Left colon (tissue), 2 donors: Measurements from ENCODE around the gene MYH15. TPM values are rescaled to one million over a fixed set of nuclear protein-coding genes. Genes with fewer than 3 reads are reported as not detected.

Source experiments
- ATAC-seq: fragments of 200-7000 bp; cut with Tn5 transposase; one replicate; pipeline ENCODE4 v1.9.1; 2020; ENCODE audit warnings: mild to moderate bottlenecking, moderate library complexity
- DNase-seq, 2 donors: peaks; one replicate each; pipeline ENCODE4 v3.0.0-alpha.2; 2020
- intact Hi-C, 2 donors: fragments of 100-400 bp; cut with DNase I in 1 of 2; cut with micrococcal nuclease in 1 of 2; formaldehyde crosslinking; loops; one replicate each; pipeline versions ENCODE4 v1.11.2 to v1.14.0; 2022; cut with DNase I, micrococcal nuclease
- long read RNA-seq: library from polyadenylated mRNA; unstranded; transcript quantifications from one replicate; pipeline ENCODE4 v2.0.0, GENCODE V29; 2021
- total RNA-seq, 2 donors: library from RNA; stranded (reverse); fragmentation: NEBNext Ultra II Directional; extraction: Animal tissue kit (Norgen Biotek cat#: 25700); gene quantifications; one replicate each; pipeline ENCODE4 v1.2.1, GENCODE V29; 2021
- donor health status: DM: no; HTN: no; CAD: no.
- donor health status: DM: yes; HTN: yes; CAD: no.

MYH15 gene
- total RNA-seq, result under 1 TPM; 0.31 to 0.34 TPM
- long read RNA-seq, partial matches to known transcripts, result 0 of 2 reads
- long read RNA-seq, other reads (novel, unspliced or antisense), result 2 of 2 reads

DNA sequence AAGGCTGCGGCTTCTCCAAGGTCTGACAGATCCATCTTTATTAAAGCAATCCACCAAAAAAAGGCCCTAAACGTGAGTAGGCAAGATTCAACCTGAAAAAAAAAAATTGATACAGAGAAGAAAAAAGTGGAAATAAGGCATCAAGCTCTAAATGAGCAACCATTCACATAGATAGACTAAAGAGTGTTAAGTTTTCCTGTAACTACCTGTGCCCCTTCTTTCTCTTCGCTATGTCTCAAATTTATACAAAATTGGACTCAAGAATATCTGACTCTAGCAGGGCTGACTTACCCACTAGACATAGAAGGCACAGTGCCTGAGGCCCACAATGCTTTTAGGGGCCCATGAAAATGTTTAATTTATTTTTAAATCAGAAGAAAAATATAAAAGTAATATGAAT is at the start of gene MYH15:
TSS of gene MYH15 (minus strand) at position 101 of the 400 bp plus-strand sequence. CDS start at position 35, 66 bp downstream.
- no peak for ATAC-seq
- DNase-seq, result no peak
- intact Hi-C loops, result no loop called here

DNA sequence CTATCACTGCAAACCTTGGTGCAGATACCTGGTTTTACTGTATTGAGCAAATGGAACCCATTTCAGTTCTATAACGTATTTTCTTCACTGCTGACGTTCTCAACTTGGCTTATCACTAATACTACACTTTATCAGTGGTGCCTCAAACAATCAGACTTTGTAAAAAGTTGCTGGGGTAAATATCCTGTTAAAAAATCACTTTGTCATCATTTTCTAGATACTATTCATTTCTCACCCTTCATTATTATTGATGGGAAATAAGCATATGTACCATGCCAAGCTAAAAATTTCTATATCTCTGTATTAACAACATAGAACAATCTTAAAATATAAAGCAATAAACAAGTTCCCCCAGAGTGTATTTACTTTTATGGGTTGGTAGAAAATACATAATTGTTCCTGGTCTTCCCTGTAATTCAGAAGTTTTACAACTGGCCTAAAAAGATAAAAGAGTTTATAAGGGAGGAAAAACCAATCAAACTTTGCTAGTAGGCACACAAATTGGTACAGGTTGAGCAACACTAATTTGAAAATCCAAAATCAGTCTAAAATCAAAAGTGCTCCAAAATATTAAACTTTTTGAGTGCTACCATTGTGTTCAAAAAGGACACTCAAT is 45.7 kb upstream of the MYH15 start:
- intact Hi-C loops, result no loop called here
- no peak for DNase-seq
- peak; percentile 60 for ATAC-seq

- DNase-seq, result no peak
- intact Hi-C loops, result no loop called here
Observed at GRCh38 chr3:108554913-108555571, 44.6 kb upstream of the MYH15 start.

DNA sequence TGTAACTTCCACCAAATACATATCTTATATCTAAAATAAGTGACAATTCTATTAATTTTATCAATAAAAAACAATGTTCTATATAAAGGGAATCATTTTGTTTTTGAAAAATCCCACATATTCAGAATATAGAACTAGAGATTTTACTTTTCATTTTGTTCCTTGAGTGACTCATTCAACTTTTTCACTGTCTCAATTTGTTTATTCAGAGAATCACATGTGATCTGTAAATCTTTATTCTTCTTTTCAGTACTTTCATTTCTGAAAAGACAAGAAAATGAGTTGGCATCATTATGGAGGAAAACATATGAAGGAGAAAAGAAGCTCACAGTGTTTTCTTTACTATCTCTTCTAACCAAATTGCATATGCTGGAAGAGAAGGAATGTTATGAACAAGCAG is 43.8 kb upstream of the MYH15 start:
- intact Hi-C loops, result no loop called here
- ATAC-seq (peak; percentile 40), DNase-seq (no peak)

More at GRCh38 chr3:108554913-108555571, 44.6 kb upstream of the MYH15 start:
- peak; percentile 75 for ATAC-seq

DNA sequence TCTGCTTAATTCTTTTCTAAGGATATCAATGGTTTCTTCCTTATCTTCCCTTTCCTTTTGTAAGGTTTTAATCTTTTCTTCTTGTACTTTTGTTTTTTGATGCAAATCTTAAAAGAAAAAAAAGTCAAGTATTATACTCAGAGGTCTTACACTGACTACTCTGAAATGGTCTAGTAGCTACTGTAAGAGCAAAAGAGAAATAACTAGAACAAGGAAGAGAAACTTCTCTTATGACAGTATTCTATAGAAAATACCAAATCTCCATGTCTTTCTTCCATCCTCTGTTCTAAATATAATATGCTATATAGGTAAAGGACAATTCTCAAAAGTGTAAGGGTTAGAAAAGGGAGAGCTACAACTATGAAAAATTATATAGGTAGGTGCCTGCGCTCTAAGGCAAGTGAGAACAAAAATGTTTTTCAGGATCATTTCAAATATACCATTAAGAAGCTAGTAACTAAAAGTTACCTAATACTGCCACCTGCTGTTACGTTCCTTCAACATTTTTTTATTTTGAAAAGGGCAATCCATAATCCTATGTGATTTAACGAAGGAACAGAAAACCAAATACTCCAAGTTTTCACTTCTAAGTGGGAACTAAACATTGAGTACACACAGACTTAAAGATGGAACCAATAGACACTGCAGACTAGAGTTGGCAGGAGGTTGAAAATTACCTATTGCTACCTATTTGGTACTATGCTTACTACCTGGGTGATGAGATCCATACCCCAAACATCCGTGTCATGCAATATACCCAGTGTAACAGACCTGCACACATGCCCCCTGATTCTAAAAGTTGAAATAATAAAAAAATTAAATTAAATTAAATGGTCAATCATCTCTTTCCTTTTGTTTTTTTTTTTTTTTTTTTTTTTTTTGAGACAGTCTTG is 42.1 kb upstream of the MYH15 start:
- no peak for DNase-seq

DNA sequence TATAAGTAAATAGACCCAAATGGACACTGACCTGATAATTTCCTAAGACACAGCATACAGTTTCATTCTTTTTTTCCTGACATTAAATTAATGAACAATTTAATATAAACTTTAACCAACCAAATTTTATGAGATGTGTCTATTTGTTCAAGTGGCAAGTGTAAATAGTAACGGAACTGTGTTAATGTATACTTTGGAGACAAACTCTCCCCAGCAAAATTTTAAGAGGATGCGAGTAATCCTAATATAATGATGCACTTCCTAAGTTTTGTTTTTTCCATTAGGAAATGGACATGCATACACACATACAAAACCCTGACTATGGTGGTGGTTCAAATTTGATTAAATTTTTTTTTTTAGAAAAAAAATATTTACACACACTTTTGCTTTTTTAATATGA is 38.5 kb upstream of the MYH15 start:
- intact Hi-C loops, result no loop called here
- DNase-seq (no peak), ATAC-seq (no peak)

More for the DNA sequence above, 42.1 kb upstream of the MYH15 start:
- ATAC-seq, result peak; percentile 30
- intact Hi-C loops, result loop anchor here in 1 of 2 donors (2.0 kb wide), 1 partner anchor 62 kb away; no protein-coding TSS in a partner anchor

- intact Hi-C loops, result no loop called here
- no peak for ATAC-seq
- no peak for DNase-seq
Observed at GRCh38 chr3:108548304-108548703, 37.9 kb upstream of the MYH15 start.

- ATAC-seq (no peak), DNase-seq (no peak)
- intact Hi-C loops, result no loop called here
Observed at GRCh38 chr3:108546692-108547091, 36.3 kb upstream of the MYH15 start.

DNA sequence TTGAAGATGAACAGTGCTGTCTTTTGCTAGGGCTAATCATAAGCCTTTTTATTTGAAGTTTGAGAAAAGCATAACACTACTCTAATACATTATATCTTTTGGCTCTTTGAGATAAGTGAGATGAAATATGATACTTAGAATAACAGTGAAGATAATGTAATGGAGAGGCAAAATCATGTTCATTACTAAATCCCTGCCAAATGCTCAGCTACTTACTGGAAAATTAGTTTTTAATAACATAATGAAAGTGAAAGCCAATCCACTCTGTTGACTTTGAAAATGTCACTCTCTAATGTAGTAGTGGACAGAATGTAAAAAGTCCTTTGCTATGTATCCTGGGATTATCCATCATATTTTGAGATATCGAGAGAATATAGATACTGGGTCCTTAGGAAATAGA is 35.9 kb upstream of the MYH15 start:
- ATAC-seq (no peak), DNase-seq (no peak)
- intact Hi-C loops, result no loop called here

GRCh38 chr3:108538083-108538482 is 27.7 kb upstream of the MYH15 start:
- intact Hi-C loops, result no loop called here
- DNase-seq, result no peak
- ATAC-seq, result no peak

DNA sequence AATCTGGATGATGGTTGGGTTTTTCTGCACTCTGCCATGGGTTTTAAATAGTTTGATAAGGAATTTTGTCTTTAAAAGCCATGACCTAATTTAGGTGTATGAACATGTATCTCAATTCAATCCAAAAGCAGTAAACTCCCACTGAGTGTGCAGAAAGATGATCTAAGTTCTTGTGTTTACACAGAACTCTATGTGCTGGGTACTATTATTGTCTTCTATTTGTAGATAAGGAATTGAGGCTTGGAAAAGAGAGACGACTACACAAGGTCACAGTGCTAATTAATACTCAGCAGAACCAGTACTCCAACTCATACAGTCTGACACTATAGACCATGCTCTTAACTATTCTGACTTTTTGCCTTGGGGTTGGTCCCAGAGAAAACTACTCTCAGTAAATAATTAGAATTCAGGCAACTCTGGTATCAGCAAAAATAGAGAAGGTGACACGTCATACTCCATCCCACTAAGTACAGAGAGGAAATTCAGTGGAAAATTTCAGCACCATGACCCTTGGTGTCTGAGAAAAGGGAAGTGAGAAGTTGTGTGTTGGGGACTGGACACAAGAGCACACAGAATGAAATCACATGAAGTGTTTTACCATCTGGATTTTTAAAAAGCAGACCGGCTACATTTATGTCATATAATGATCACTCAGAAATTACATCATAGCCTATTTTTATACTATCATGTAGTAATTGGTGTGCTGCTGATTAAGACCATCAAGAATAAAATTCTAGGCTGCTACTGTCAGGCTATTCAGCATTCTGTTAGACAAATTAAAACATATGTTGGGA is 18.3 kb upstream of the MYH15 start:
- ATAC-seq, result no peak

GRCh38 chr3:108527817-108528216 is 17.4 kb upstream of the MYH15 start:
- no peak for DNase-seq
- no peak for ATAC-seq
- intact Hi-C loops, result no loop called here

More for the DNA sequence above, 18.3 kb upstream of the MYH15 start:
- no peak for DNase-seq
- intact Hi-C loops, result no loop called here

DNA sequence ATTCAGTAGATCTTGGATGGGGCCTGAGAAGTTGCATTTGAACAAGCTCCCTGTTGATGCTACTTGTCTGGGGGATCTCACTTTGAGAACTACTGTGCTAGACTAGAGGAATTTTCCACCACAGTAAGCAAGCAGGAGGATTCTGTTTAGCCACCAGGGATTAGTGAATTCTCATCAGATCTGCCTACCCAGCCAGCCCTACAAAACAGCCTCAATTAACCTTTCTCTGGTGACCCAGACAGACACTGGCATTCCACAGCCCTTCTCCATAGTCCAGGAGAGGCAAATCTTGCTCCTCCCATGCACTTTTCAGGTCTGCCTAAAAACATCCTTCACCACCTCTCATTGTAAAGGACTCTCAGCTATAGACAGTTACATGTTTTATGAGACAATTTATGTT is 16.7 kb upstream of the MYH15 start:
- ATAC-seq (no peak), DNase-seq (no peak)
- intact Hi-C loops, result no loop called here

DNA sequence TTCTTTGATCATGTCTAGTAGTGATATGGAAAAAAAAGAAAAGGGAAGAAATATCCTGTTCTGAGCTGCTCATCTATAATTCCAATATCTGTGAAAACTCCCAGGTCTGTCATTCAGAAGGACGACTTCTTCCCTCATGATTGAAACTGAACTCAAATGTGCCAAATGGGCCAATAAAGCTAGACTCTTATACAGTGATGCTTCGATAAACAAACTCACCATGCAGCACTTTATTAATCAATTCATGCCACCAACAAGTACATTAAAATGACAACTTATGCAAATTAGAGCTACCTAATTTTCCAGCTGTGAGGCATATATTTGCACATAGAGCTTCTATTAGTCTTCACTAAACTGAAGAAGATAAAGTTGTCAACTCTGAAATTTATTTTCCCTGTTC is 15.6 kb upstream of the MYH15 start:
- ATAC-seq (no peak), DNase-seq (no peak)
- intact Hi-C loops, result no loop called here

- no peak for ATAC-seq
- intact Hi-C loops, result no loop called here
- no peak for DNase-seq
Observed at GRCh38 chr3:108525256-108525655, 14.9 kb upstream of the MYH15 start.

DNA sequence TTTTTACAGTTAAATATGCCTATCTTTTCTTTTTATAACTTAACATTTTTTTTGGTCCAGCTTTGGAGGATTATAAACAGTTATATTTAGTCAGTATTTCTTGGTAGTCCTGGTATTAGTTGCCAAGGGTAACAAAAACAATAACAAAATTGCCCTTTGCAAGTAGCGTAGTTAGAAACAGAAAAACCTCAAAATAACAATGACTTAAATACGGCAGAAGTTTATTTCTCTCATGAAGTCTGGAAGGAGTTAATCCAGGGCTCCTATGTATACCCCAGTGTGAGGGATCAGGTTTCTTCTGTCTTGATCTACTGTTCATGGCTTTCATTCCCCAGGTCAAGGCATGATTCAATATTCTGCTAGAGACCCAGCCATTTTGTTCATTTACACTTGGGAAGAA is 14.1 kb upstream of the MYH15 start:
- no peak for ATAC-seq
- intact Hi-C loops, result no loop called here
- no peak for DNase-seq

- intact Hi-C loops, result no loop called here
- DNase-seq (no peak), ATAC-seq (no peak)
Observed at GRCh38 chr3:108518895-108519294, 8.5 kb upstream of the MYH15 start.

GRCh38 chr3:108516881-108517280 is 6.5 kb upstream of the MYH15 start:
- no peak for ATAC-seq
- intact Hi-C loops, result no loop called here
- DNase-seq, result no peak

DNA sequence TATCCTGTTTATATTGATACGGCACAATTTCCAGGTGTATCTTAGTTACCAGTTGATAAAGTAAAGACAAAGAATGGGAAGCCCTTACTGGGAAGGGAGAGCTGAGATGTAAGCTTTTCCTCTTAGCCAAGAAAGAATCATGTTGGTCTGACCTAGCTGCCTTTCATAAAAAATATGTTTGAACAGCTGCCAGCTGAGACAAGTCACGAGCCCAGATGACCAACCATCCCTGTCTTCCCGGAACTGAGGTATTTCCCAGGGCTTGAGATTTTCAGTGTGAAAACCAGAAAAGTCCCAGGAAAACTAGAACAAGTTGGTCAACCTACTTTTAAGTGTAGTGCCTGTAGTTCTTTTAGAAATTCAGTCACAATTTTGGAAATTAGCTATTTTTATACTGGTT is 3.6 kb upstream of the MYH15 start:
- intact Hi-C loops, result no loop called here
- DNase-seq (no peak), ATAC-seq (no peak)
